Raji (cell line): ENCODE measurements around the gene TFCP2L1.

Source experiments
- POLR2A ChIP-seq: IDR thresholded peaks from 2 replicates; pipeline ENCODE4 v1.6.1; 2011; ENCODE audit warnings: low read depth, low read length, control low read depth; ENCODE audit not compliant: insufficient read depth

TFCP2L1 gene

GRCh38 chr2:121219866-121220265, 65.1 kb downstream of the TFCP2L1 start:
- no peak for TF ChIP-seq POLR2A

DNA sequence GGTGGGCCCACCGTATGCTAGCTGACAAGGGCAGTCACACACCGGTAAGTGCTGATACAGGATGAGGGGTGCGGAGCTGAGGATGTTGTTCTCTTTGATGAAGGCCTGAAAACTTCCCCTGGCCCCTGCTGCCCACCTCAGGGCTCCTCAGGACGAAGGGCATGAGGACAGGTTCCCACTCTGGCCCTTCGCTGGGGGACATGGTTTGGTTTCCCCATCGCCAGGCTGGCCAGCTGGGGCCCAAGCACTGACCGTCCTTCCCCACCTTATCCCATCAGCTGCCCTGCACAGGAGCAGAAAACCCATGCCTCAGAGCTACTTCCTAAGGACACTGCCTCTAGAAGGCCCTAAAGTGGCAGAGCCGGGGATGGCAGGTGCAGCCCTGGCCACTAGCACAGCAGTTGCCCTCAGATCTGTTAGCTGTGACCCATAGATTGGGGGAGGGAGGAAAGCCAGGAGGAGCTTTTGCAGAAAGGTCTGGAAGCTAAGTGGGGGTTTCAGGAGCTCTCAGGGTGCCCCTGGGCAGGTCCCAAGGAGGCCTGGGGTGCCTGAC, 66.5 kb downstream of the TFCP2L1 start:
- TF ChIP-seq POLR2A: no peak

DNA sequence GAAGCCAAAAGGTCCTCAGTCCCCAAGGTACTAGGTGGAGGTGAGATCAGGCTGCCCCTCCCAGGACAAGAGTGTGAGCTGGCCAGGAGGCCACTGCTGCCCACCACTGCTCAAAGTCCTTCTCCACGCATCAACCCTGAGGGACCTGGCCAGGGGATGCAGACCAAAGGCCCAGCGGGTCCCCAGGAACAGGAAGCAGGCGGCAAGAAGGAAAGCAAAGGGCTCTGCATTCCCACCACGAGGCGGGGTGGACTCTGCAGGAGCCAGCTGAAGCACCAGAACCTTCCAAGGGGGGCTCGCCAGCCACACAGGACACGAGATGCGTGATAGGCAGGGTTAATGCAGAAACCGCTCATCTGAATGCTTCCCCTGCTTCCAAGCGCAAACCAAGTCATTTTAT, 67.4 kb downstream of the TFCP2L1 start:
- no peak for TF ChIP-seq POLR2A

- TF ChIP-seq POLR2A: no peak
Observed at GRCh38 chr2:121214296-121214695, 70.7 kb downstream of the TFCP2L1 start.

GRCh38 chr2:121213386-121213785, 71.6 kb downstream of the TFCP2L1 start:
- no peak for TF ChIP-seq POLR2A

DNA sequence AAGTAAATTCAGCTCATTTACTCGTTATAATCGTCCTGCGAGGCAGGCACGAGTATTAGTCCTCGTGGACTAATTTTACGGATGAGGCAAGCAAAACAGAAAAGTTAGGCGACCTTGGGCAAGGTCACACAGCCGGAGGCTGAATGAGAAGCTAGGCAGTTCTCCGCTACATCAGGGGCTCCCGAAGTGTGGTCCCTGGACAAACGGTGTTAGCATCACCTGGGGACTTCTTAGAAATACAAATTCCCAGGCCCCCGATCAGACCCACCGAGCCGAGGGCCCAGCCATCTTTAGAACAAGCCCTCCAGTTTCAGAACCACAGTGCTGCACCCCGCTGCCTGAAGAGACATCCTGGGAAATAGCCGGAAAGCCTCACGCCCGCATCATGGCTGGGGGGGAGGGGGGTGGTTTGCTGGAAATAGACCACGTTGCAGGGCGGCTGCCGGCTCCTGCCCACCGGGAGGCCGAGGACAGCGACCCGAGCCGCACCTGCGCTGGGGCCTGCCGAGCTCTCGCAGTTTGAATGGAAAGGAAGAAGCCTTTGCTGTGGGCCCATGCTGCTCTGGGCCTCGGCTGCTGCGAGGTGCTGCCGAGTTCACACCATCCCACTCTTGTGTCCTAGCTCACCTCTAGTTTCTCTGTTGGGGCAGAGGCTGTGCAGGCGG, 72.2 kb downstream of the TFCP2L1 start:
- no peak for TF ChIP-seq POLR2A

- no peak for TF ChIP-seq POLR2A
Observed at GRCh38 chr2:121211689-121212151, 73.3 kb downstream of the TFCP2L1 start.

GRCh38 chr2:121211251-121211650, 73.8 kb downstream of the TFCP2L1 start:
- no peak for TF ChIP-seq POLR2A

DNA sequence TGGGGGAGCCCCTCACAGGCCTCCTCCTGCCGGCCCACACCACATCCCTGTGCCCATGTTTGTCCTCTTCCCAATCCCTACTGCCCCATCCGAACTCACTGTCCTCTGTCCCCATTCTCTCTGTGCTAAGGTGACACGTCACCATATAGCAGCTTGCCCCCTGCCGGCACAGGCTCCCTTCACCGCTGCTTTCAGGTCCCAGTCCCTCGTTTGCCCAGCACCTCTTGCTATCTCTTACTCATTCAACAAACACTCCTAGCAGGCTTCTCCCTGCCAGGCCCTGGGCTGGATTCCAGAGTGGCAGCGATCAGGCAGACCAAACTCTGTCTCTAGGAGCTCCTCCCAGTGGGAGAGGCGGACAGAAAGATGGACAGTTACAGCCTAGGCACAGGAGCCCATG, 74.3 kb downstream of the TFCP2L1 start:
- no peak for TF ChIP-seq POLR2A

DNA sequence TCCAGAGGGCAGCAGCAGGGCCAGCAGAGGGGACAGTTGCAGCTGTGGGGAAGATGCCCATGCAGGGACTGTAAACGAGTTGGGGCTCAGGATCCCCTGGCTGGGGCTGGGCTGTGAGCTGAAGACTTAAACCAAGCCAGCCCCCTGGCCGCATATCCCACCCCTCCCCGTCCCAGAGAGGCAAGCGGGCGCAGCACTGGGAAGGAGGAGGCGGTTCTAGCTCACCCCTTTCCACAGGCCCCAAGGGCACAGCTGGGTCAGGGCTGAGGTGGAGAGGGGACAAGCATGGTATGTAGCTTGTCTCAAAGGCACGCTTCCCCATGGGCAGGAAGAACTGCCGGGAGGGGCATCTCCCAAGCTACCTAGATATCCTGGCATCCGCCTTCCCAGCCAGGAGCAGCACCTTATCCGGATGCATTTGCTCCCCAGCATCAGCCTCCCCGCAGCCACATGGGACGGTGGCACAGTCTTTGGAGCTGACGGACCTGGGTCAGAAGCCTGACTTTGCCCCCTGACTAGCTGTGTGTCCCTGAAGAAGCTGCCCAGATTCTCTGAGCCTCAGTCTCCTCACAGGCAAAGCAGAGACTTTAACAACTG, 75.9 kb downstream of the TFCP2L1 start:
- TF ChIP-seq POLR2A: no peak

- no peak for TF ChIP-seq POLR2A
Observed at GRCh38 chr2:121207494-121207893, 77.5 kb downstream of the TFCP2L1 start.

GRCh38 chr2:121205321-121205942, 79.6 kb downstream of the TFCP2L1 start:
- TF ChIP-seq POLR2A: no peak

- TF ChIP-seq POLR2A: no peak
Observed at GRCh38 chr2:121203591-121204249, 81.3 kb downstream of the TFCP2L1 start.

DNA sequence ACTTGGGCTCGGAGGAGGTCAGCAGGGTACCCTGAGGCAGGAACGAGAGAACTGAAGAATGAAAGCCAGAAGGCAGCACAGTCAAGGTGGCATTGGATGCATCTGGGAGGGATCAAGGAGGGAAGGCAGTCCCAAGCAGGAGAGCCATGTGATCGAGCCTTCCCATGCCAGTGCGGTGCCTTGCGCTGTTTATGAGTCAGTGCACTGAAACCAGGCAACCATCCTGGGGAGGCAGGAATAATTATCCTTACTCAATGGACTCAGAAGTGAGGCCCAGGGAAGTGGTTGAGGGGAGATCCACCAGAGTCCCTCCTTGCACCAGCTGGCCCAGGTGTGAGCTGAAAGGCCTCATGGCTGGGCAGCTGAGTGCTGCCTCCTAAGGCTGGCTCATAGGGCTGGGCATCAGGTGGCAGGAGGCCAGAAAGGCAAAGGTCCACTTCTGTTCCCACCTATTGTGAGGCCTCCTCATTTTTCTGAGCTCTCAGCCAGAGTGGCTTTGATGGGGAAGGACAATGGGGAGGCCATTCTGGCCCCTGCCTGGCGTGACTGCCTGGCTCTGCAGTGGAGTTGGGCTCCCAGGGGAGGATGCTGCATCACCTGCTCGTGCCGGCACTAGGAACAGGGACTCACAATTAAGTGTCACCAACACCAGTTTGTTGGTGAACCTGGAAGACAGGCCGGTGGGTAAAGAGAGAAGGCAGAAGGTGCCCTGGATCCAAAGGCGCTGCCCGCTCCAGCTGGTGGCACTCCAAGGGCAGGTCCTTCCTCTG, 82.3 kb downstream of the TFCP2L1 start:
- TF ChIP-seq POLR2A: no peak

DNA sequence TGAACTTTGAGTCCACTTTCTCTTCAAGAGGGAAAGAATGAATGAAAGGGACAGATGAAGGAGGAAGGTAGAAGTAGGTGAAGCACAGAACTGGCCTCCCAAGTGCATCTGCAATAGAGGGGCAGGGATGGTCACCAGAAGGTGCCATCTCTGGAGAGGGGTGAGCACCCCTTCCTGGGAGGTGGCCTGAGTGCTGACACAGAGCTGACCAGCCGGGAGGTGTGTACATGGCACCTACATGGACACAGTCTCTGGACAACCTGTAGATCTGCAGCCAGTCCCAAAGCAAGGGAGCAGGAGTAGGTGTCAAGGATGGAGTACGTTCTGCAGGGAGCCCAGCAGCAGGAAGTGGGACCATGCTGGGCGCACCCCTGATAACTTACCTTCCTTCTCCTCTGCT, 83.2 kb downstream of the TFCP2L1 start:
- TF ChIP-seq POLR2A: no peak
